MM.1S (cell line): ENCODE data around the gene ADAMTS12.
"Not testable (repeated sequence)": the region's sequence is repeated elsewhere in the genome, so short reads cannot be mapped to it uniquely, and the experiment has no call there.

Experiments used
- DNase-seq: peaks from one replicate; pipeline ENCODE4 v3.0.0-alpha.2; 2015
- H2AFZ ChIP-seq: fragments of 300-600 bp; sonication (generic); 2 replicates; pipeline ENCODE4 v1.6.0; 2016; ENCODE audit warnings: antibody characterized with exemption, low read length
- H3F3A ChIP-seq: fragments of 300-600 bp; sonication (generic); 2 replicates; pipeline ENCODE4 v1.6.1; 2016; ENCODE audit warnings: mild to moderate bottlenecking, antibody characterized with exemption, low read length, moderate library complexity, mixed read lengths; ENCODE audit not compliant: insufficient read depth
- H3K27ac ChIP-seq: fragments of 300-600 bp; sonication (generic); 2 replicates; pipeline ENCODE4 v1.5.1; 2016; ENCODE audit warnings: mild to moderate bottlenecking, low read length
- H3K27me3 ChIP-seq: fragments of 300-600 bp; sonication (generic); replicated peaks from 2 replicates; pipeline ENCODE4 v1.6.0; 2016; ENCODE audit warnings: low read length; ENCODE audit not compliant: insufficient read depth
- H3K36me3 ChIP-seq: fragments of 300-600 bp; sonication (generic); replicated peaks from 2 replicates; pipeline ENCODE4 v1.6.1; 2016; ENCODE audit warnings: mild to moderate bottlenecking, low read length, mixed read lengths; ENCODE audit not compliant: insufficient read depth
- H3K4me1 ChIP-seq: fragments of 300-600 bp; sonication (generic); 2 replicates; pipeline ENCODE4 v1.6.1; 2016; ENCODE audit warnings: low read length, mixed read lengths
- H3K4me2 ChIP-seq: fragments of 300-600 bp; sonication (generic); 2 replicates; pipeline ENCODE4 v1.6.0; 2016; ENCODE audit warnings: low read depth, low read length
- H3K4me3 ChIP-seq: fragments of 300-600 bp; sonication (generic); 2 replicates; pipeline ENCODE4 v1.5.1; 2016; ENCODE audit warnings: low read length, mixed read lengths
- H3K79me2 ChIP-seq: fragments of 300-600 bp; sonication (generic); 2 replicates; pipeline ENCODE4 v1.6.1; 2016; ENCODE audit warnings: mixed run types, low read length, mixed read lengths
- H3K9ac ChIP-seq: fragments of 300-600 bp; sonication (generic); 2 replicates; pipeline ENCODE4 v1.6.1; 2016; ENCODE audit warnings: low read length, mixed read lengths
- H3K9me2 ChIP-seq: fragments of 300-600 bp; sonication (generic); replicated peaks from 2 replicates; pipeline ENCODE4 v1.6.1; 2016; ENCODE audit warnings: mild to moderate bottlenecking, low read length, mixed read lengths; ENCODE audit not compliant: insufficient read depth
- H3K9me3 ChIP-seq: fragments of 300-600 bp; sonication (generic); replicated peaks from 2 replicates; pipeline ENCODE4 v1.6.1; 2016; ENCODE audit warnings: mild to moderate bottlenecking, low read length, mixed read lengths; ENCODE audit not compliant: insufficient read depth
- H4K20me1 ChIP-seq: fragments of 300-600 bp; sonication (generic); 2 replicates; pipeline ENCODE4 v1.6.1; 2016; ENCODE audit warnings: mild to moderate bottlenecking, low read length, moderate library complexity, mixed read lengths; ENCODE audit not compliant: insufficient read depth
- EZH2 ChIP-seq: fragments of 300-600 bp; sonication (generic); optimal IDR thresholded peaks from 2 replicates; pipeline ENCODE3; 2017; ENCODE audit warnings: low read depth, mild to moderate bottlenecking, antibody characterized with exemption, low read length, mixed read lengths
- EZH2phosphoT487 ChIP-seq: fragments of 300-600 bp; sonication (generic); IDR thresholded peaks from 2 replicates; pipeline ENCODE4 v1.6.1; 2018; ENCODE audit warnings: antibody characterized with exemption, low read length
- TF ChIP-seq, protein P1 (sequence below): fragments of 300-600 bp; sonication (generic); IDR thresholded peaks from 2 replicates; pipeline ENCODE4 v1.5.1; 2016; ENCODE audit warnings: antibody characterized with exemption, low read length, mixed read lengths

The ADAMTS12 gene

DNA sequence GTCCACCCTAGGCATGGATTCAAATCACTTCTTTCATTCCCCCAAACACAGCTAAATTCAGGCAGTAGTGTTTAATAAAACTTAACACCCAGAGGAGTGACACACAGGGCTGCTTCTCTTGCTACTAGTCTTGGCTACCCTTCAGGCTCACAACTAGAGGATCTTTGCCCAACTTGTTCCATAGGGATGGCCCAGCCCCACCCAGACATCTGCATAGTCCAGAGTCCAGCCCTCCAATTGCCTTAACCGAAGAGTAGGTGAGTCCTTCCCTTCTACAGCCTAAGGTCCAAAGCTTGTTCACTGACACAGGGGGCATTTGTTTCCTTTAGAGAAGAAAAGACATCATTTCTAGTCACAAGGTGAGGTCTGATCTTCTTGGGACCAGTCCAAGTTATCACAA lies 29.2 kb upstream of the ADAMTS12 start:
- H3K9ac ChIP-seq: no peak overlapping the region
- no peaks in the 10 kb centered on the region for H3K9me3 ChIP-seq
- no peaks in the 10 kb centered on the region for H3K36me3 ChIP-seq
- H3F3A ChIP-seq: no peaks in the 10 kb centered on the region
- no peaks in the 10 kb centered on the region for H3K4me1 ChIP-seq
- H3K27me3 ChIP-seq: no peaks in the 10 kb centered on the region
- H3K4me2 ChIP-seq: no peak overlapping the region
- no peak overlapping the region for H2AFZ ChIP-seq
- no peaks in the 10 kb centered on the region for H3K9me2 ChIP-seq
- no peak for DNase-seq
- no peak overlapping the region for H3K27ac ChIP-seq
- no peaks in the 10 kb centered on the region for H4K20me1 ChIP-seq
- H3K4me3 ChIP-seq: no peak overlapping the region
- TF ChIP-seq EZH2 (no peak), EZH2phosphoT487 (no peak)
- TF ChIP-seq, protein P1, sequence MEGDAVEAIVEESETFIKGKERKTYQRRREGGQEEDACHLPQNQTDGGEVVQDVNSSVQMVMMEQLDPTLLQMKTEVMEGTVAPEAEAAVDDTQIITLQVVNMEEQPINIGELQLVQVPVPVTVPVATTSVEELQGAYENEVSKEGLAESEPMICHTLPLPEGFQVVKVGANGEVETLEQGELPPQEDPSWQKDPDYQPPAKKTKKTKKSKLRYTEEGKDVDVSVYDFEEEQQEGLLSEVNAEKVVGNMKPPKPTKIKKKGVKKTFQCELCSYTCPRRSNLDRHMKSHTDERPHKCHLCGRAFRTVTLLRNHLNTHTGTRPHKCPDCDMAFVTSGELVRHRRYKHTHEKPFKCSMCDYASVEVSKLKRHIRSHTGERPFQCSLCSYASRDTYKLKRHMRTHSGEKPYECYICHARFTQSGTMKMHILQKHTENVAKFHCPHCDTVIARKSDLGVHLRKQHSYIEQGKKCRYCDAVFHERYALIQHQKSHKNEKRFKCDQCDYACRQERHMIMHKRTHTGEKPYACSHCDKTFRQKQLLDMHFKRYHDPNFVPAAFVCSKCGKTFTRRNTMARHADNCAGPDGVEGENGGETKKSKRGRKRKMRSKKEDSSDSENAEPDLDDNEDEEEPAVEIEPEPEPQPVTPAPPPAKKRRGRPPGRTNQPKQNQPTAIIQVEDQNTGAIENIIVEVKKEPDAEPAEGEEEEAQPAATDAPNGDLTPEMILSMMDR: no peak
- no peaks in the 10 kb centered on the region for H3K79me2 ChIP-seq

DNA sequence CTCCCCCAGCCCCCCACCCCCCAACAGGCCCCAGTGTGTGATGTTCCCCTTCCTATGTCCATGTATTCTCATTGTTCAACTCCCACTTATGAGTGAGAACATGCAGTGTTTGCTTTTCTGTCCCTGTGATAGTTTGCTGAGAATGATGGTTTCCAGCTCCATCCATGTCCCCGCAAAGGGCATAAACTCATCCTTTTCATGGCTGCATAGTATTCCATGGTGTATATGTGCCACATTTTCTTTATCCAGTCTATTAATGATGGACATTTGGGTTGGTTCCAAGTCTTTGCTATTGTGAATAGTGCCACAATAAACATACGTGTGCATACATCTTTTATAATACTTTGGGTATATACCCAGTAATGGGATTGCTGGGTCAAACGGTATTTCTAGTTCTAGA lies 23.1 kb upstream of the ADAMTS12 start:
- H3K36me3 ChIP-seq, DNase-seq, H3K4me3 ChIP-seq, H3K4me2 ChIP-seq, H3K4me1 ChIP-seq, H3K9me3 ChIP-seq, H4K20me1 ChIP-seq, H3K9me2 ChIP-seq, H3K79me2 ChIP-seq, H2AFZ ChIP-seq, H3F3A ChIP-seq, H3K27ac ChIP-seq, H3K9ac ChIP-seq, H3K27me3 ChIP-seq: not testable (repeated sequence)

DNA sequence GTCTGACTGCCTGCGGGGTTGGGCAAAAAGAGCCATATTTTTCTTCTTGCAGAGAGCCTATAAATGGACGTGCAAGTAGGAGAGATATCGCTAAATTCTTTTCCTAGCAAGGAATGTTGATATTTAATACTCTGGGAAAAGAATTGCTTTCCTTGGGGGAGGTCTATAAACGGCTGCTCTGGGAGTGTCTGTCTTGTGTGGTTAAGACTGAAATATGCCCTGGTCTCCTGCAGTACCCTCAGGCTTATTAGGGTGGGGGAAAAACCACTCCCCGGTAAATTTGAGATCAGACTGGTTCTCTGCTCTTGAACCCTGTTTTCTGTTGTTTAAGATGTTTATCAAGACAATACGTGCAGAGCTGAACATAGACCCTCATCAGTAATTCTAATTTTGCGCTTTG lies 14.5 kb upstream of the ADAMTS12 start:
- not testable (repeated sequence) for H3K4me3 ChIP-seq, H3K4me2 ChIP-seq, H4K20me1 ChIP-seq, H3K9me3 ChIP-seq, H3K9me2 ChIP-seq, H3K36me3 ChIP-seq, H3K4me1 ChIP-seq, H3K27ac ChIP-seq, H3K9ac ChIP-seq, H3F3A ChIP-seq, DNase-seq, H3K79me2 ChIP-seq, H2AFZ ChIP-seq, H3K27me3 ChIP-seq

DNA sequence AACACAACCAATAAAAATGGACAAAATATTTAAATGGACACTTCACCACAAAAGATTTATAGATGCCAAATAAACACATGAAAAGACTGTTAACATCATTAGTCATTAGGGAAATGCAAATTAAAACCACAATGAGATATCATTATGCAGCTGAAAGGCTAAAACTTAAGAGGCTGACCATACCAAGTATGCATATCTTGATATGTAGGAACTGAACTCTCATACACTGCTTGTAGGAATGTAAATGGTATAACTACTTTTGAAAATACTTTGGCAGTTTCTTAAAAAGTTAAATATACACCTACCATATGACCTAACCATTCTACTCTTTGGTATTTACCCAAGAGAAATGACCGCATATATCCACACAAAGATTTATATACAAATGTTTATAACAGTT lies 13.6 kb upstream of the ADAMTS12 start:
- Histone ChIP-seq H3K79me2 (no peaks in the 10 kb centered on the region), H4K20me1 (no peaks in the 10 kb centered on the region), H3K9me2 (no peaks in the 10 kb centered on the region), H2AFZ (no peak overlapping the region), H3K9me3 (no peaks in the 10 kb centered on the region), H3K4me3 (no peak overlapping the region), H3K36me3 (no peaks in the 10 kb centered on the region), H3K4me2 (no peak overlapping the region), H3F3A (no peaks in the 10 kb centered on the region), H3K9ac (no peak overlapping the region), H3K4me1 (no peaks in the 10 kb centered on the region), H3K27ac (no peak overlapping the region), H3K27me3 (no peaks in the 10 kb centered on the region)
- no peak for DNase-seq
- TF ChIP-seq EZH2phosphoT487 (no peak), EZH2 (no peak)
- TF ChIP-seq, protein P1: no peak
